ENCODE data around the gene LRMDA. TPM values are rescaled to one million over a fixed set of nuclear protein-coding genes. Genes with fewer than 3 reads are reported as not detected.
"Not testable (repeated sequence)": the region's sequence is repeated elsewhere in the genome, so short reads cannot be mapped to it uniquely, and the experiment has no call there.

Gene LRMDA
- total RNA-seq, 1 donor from 2014 or later, result not detected

DNA sequence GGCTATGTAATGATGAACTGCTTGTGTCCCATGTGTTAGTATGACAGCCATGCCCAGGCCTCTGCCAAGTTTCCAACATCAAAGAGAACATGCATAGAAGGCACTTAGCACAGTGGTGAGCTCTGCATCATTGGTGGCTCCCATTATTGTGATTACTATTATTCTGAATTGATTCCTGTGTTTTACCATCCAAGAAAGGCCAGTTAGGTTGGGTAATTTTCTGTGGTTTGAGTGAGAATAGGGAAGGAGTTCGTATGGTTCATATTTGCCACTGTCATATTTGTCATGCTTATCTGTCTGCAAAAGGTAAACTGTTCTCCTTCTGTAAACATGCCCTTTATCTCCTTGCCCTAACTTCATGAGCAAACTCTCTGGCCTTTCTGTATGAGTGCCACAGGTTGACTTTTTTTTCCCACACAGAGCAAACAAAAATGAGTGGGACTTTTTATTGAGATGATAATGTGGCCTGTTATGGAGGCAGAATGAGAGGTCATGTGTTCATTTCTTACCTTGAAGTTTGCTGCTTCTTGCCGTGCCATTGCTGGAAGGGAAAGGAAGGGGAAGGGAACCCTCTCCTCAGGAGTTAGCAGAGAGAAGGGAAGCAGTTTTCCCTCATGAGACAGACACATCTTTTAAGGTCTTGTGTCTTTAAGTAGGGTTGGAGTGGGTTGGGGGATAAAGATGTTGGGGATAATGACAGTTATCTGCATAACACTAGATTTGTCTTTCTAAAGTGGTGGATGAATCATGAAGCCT, 301.9 kb downstream of the LRMDA start:
- DNase-seq (ENCODE audit: low read depth), result no peak

- no peak for DNase-seq (ENCODE audit: low read depth)
Observed at GRCh38 chr10:75736151-75736640, 304.8 kb downstream of the LRMDA start.

- DNase-seq (ENCODE audit: low read depth), result no peak
Observed at GRCh38 chr10:75736889-75737579, 305.6 kb downstream of the LRMDA start.

GRCh38 chr10:75737580-75737949, 306.1 kb downstream of the LRMDA start:
- no peak for DNase-seq (ENCODE audit: low read depth)

- DNase-seq (ENCODE audit: low read depth), result no peak
Observed at GRCh38 chr10:75738924-75739323, 307.5 kb downstream of the LRMDA start.

- DNase-seq (ENCODE audit: low read depth), result no peak
Observed at GRCh38 chr10:75739414-75740143, 308.2 kb downstream of the LRMDA start.

- DNase-seq (ENCODE audit: low read depth), result no peak
Observed at GRCh38 chr10:75740541-75740940, 309.1 kb downstream of the LRMDA start.

DNA sequence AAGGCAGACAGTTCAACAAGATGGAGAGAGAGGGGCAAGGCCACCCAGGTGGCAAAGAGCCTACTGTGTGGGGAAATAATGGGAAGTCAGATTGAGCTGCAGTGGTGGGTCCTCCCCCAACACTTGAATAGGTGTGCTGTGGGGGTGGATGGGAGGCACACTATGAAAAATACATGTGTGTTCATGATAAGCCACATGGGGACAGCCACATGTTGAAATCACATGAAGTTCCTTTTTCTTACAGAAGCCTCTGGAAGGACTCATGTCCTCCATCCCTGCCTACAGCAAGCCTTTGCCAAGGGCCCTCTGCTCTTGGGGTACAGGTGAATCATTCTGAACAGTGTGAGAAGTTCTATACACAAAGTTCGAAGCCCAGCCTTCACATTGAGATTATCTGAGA, 310.9 kb downstream of the LRMDA start:
- no peak for DNase-seq (ENCODE audit: low read depth)

DNA sequence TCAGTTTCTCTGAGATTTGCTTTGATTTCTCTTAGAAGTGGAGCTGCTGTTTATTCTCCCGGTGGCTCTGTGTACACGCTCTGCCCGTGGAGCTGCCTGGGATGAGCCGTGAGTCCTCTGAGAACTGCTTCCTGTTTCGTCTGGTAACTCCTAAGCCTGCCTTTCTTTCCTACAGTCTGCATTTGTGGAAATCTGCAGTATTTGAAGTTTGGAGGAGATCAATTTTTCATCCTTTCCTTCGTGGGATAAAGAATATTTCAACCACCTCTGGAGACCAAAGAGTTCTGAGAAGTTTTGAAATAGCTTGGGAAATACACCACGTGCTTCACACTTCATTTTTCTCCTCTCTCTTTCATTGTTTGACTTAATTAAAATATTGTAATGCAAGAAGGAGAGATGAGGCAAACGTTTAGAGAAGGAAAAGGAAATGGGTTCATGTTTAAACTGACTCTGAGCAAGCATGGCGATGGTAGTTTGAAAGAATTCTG, 311.9 kb downstream of the LRMDA start:
- DNase-seq (ENCODE audit: low read depth), result no peak

GRCh38 chr10:75744261-75744660, 312.8 kb downstream of the LRMDA start:
- no peak for DNase-seq (ENCODE audit: low read depth)

GRCh38 chr10:75746356-75746755, 314.9 kb downstream of the LRMDA start:
- no peak for DNase-seq (ENCODE audit: low read depth)

GRCh38 chr10:75750093-75750875, 318.9 kb downstream of the LRMDA start:
- not testable (repeated sequence) for DNase-seq (ENCODE audit: low read depth)

DNA sequence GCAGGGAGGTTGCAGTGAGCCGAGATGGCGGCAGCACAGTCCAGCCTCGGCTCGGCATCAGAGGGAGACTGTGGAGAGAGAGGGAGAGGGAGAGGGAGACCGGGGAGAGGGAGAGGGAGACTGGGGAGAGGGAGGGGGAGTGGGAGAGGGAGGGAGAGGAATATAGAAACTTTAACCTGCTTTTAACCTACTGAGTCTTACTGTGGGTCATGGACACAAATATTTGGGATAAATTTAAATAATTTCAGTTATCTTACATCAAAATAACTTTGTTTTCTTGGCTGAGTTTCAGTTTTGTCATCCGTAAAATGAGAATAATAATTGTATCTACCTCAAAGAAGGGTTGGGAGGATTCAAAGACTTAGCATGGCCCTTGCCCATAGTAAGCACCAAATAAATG, 319.8 kb downstream of the LRMDA start:
- DNase-seq (ENCODE audit: low read depth), result no peak

- DNase-seq (ENCODE audit: low read depth), result no peak
Observed at GRCh38 chr10:75753621-75754020, 322.2 kb downstream of the LRMDA start.

DNA sequence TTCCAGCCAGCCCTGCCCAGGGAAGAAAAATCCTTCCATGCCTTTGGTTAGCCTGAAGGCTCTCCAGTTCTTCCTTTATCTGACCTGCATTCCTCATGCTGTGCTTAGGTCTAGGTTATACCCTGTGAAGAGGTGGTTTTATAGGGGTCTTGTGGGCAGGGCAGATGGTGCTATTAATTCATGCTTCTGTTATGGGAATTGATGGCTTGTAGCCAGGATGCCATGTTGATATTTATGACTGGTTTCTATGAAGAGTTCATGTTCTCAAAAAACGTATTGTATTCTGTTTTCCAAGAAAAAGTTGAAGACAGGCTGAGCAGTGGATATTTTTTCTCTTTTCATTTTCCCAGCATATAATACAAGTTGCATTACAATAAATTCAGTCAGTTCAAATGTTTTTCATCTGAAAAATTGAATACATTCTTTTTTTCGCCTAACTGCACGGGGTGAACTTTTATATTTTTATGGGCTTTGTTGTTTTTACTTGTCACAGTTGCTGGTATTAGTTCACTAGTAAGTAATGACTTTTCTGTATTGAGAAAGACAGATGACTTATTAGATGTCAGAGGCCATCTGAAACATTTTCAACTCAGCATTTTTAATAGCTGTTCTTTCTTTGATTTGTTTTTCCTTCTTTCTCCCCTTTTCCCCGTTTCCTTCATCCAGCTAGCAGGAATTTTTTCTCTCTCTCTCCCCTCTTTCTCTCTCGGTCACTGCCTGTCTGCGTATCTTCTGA, 322.8 kb downstream of the LRMDA start:
- DNase-seq (ENCODE audit: low read depth), result no peak

DNA sequence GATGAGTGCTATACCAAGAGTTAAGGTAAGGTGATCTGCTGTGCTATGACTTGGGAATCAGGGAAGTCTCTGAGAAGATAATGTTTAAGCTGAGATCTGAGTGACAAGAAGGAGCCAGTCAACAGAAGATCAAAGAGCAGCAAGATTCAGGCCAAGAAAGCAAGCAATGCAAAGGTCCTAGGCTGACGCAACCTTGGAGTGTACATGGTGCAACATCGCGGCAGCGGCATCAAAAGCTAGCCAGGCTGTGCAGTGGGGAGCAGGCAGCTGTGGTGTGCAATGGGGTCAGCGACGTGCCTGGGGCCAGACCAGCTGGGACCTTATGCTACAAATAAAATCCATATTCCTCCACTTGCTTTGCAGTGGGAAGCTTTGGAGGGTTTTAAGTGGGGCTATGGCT, 324.1 kb downstream of the LRMDA start:
- no peak for DNase-seq (ENCODE audit: low read depth)

- DNase-seq (ENCODE audit: low read depth), result no peak
Observed at GRCh38 chr10:75761289-75761688, 329.9 kb downstream of the LRMDA start.

GRCh38 chr10:75762431-75762802, 331.0 kb downstream of the LRMDA start:
- DNase-seq (ENCODE audit: low read depth), result no peak

- DNase-seq (ENCODE audit: low read depth), result no peak
Observed at GRCh38 chr10:75763652-75764051, 332.2 kb downstream of the LRMDA start.

DNA sequence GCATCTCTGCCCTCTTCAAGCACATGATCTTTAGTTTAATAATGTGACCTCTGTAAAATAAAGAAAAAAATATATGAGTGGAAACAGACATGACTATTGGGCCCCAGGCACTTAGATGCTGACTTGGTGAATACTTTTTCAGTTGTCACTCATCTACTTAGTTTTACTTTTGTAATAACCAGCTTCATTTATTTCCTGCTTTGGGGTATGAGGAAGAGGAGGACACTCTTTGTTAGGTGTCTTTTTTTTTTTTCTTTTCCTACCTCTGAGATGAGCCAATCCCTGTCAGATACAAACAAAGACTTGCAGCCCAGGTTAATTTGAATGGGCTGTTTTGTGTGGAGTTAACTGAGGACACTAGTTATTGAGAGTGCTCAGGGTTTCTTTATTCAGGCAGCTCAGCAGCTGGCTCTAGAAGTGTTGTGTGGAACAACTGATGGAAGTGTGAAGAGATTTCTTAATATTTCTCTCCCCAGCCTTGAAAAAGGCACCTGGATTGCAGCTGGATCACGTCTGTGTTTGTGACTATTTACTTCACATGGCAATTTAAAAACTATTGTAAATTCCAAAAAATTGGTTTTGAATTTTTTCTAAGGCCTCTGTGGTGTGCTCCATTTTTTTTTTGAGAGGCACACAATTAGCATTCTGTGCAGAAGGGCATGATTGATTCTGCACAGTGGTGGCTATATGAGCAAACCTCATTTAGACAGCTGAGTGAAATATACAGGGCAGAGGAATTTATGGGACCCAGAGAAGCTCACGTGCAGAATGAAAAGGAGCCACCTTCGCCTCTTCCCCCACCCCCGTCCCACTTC, 333.8 kb downstream of the LRMDA start:
- DNase-seq (ENCODE audit: low read depth), result no peak
